GM19438 (cell line): ENCODE data around the gene RAE1.

Experiments
- ATAC-seq: cut with Tn5 transposase; IDR thresholded peaks from one replicate; pipeline ENCODE4 v1.9.1; 2021; ENCODE audit warnings: low read depth; ENCODE audit not compliant: unreplicated experiment

The RAE1 gene

GRCh38 chr20:57369596-57369995 lies 18.5 kb downstream of the RAE1 start:
- no peak for ATAC-seq

- no peak for ATAC-seq
Observed at GRCh38 chr20:57370316-57370715, 19.3 kb downstream of the RAE1 start.

GRCh38 chr20:57371363-57371762 lies 20.3 kb downstream of the RAE1 start:
- no peak for ATAC-seq

GRCh38 chr20:57372157-57372556 lies 21.1 kb downstream of the RAE1 start:
- no peak for ATAC-seq

GRCh38 chr20:57372581-57373350 lies 21.7 kb downstream of the RAE1 start:
- no peak for ATAC-seq

GRCh38 chr20:57374343-57374930 lies 23.4 kb downstream of the RAE1 start:
- no peak for ATAC-seq

- no peak for ATAC-seq
Observed at GRCh38 chr20:57374931-57375651, 24.0 kb downstream of the RAE1 start.

- no peak for ATAC-seq
Observed at GRCh38 chr20:57375652-57376230, 24.7 kb downstream of the RAE1 start.

- no peak for ATAC-seq
Observed at GRCh38 chr20:57377350-57377749, 26.3 kb downstream of the RAE1 start.

- ATAC-seq, result no peak
Observed at GRCh38 chr20:57378107-57378506, 27.1 kb downstream of the RAE1 start.

- ATAC-seq, result no peak
Observed at GRCh38 chr20:57378646-57379262, 27.7 kb downstream of the RAE1 start.

GRCh38 chr20:57379263-57379647 lies 28.2 kb downstream of the RAE1 start:
- no peak for ATAC-seq

GRCh38 chr20:57380081-57380750 lies 29.2 kb downstream of the RAE1 start:
- no peak for ATAC-seq

- no peak for ATAC-seq
Observed at GRCh38 chr20:57381596-57382503, 30.8 kb downstream of the RAE1 start.

- no peak for ATAC-seq
Observed at GRCh38 chr20:57382516-57382915, 31.5 kb downstream of the RAE1 start.

- ATAC-seq, result no peak
Observed at GRCh38 chr20:57383447-57384347, 32.6 kb downstream of the RAE1 start.

GRCh38 chr20:57384486-57384885 lies 33.4 kb downstream of the RAE1 start:
- no peak for ATAC-seq
